GM19043 (cell line): Measurements from ENCODE around the gene PRKACB.
"Not testable (repeated sequence)": the region's sequence is repeated elsewhere in the genome, so short reads cannot be mapped to it uniquely, and the experiment has no call there.

Experiments
- ATAC-seq: cut with Tn5 transposase; IDR thresholded peaks from one replicate; pipeline ENCODE4 v1.9.1; 2021; ENCODE audit warnings: low read depth; ENCODE audit not compliant: unreplicated experiment

PRKACB gene

DNA sequence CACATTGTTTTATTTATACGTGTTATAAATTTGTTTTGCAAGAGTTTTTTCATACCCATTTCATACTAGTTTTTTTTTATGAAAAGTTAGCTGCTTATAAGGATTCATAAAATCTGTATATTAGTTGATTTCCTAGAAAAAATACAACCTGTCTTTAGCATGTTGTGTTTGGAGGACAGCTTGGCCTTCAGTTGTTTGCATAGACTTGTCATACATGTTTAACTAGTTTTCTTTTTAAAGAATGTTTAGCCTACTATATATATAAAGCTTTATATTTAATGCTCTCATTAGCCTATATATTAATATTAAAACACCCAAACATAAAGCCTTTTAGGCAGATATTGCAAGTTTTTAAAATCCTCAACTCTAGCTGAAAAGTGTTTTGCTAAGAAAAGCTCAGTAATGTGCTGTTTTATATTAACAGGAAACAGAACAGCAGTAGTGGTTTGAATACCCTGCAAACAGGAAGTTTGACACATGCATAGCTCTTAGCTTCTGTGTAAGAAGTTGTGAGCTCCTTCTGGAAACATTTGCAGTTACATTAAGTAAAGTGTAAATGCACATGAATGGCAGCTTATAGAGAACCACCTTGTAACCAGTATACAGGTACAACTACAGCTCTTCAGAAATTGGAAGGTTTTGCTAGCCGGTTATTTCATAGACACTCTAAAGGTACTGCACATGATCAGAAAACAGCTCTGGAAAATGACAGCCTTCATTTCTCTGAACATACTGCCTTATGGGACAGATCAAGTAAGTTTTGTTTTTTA, at the start of gene PRKACB:
Gene PRKACB, plus strand, starts transcription at position 476 of the 770 bp plus-strand sequence. Its CDS starts 91 bp downstream, at position 567.
- ATAC-seq = peak; percentile 94

DNA sequence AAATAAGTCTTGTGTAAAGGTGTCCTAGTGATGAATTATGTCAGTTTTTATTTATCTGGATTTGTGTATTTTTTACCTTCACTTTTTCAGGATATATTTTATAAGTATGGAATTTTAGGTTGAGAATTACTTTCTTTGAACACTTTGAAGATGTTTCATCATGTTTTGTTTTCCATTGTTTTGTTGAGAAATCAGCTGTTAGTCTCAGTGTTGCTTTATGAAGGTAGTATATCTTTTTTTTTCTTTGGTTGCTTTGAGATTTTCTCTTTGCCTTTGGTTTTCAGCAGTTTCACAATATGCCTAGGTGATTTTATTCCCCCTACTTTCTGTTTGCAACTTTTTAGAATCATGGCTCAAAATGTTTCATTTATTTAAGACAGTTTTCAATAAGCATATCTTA, 48.8 kb upstream of the PRKACB start:
- ATAC-seq = no peak

- ATAC-seq = no peak
These were observed 47.9 kb upstream of the PRKACB start for GRCh38 chr1:84096176-84096575.

- no peak for ATAC-seq
These were observed 42.9 kb upstream of the PRKACB start for GRCh38 chr1:84101204-84101603.

GRCh38 chr1:84103197-84103992, 40.7 kb upstream of the PRKACB start:
- peak; percentile 61 for ATAC-seq

DNA sequence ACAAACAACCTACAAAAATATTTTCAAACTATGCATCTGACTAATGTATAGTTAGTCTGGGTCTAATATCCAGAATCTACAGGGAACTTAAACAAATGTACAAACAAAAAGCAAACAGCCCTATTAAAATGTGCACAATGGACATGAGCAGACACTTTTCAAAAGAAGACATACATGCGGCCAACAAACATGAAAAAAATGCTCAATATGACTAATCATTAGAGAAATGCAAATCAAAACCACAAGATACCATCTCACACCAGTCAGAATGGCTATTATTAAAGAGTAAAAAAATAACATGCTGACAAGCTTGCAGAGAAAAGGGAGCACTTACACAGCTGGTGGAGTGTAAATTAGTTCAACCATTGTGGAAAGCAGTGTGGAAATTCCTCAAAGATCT, 36.5 kb upstream of the PRKACB start:
- not testable (repeated sequence) for ATAC-seq

DNA sequence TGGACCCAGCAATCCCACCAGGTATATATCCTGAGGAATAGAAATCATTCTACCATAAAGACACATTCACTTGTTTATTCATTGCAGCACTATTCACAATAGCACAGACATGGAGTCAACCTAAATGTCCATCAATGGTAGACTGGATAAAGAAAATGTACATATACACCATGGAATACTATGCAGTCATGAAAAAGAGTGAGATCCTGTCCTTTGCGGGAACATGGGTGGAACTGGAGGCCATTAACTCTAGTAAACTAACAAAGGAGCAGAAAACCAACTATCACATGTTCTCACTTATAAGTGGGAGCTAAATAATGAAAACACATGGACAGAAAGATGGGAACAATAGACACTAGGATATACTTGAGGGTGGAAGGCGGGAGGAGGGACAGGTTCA, 36.1 kb upstream of the PRKACB start:
- ATAC-seq = no peak

DNA sequence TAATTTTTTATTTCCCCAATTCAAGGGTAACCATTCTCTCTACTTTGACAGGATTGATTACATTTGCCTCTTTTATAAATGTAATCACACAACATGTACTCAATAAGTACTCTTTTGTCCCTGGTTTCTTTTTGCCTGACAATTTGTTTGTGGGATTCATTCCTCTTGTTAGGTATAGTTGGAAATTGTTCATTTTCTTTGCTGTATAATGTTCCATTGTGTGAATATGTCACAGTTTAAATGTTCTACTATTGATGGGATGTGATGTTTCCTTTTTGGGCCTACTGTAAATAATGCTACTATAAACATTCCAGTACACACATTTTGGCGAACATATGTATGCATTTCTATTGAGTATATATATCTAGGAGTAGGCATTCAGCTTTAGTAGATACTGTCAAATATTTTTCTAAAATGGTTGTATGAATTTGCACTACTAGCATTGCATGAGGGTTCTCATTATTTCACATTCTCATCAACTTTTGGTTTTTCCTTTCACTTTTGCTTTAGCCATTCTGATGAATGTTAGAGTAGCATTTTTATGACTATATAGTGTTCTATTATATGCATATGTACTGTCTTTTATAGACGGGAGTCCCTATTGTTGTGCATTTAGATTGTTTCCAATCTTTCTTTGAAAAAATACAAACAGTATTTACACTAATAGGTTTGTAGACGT, 35.0 kb upstream of the PRKACB start:
- ATAC-seq = no peak

- ATAC-seq = no peak
These were observed 33.4 kb upstream of the PRKACB start for GRCh38 chr1:84110629-84111028.

GRCh38 chr1:84116558-84116957, 27.5 kb upstream of the PRKACB start:
- no peak for ATAC-seq

- ATAC-seq = no peak
These were observed 26.2 kb upstream of the PRKACB start for GRCh38 chr1:84117868-84118267.

- no peak for ATAC-seq
These were observed 22.7 kb upstream of the PRKACB start for GRCh38 chr1:84121360-84121759.

- peak; percentile 62 for ATAC-seq
These were observed 21.2 kb upstream of the PRKACB start for GRCh38 chr1:84122780-84123382.

- ATAC-seq = no peak
These were observed 10.6 kb upstream of the PRKACB start for GRCh38 chr1:84133479-84133878.

GRCh38 chr1:84135341-84135740, 8.7 kb upstream of the PRKACB start:
- ATAC-seq = no peak

- no peak for ATAC-seq
These were observed 2.7 kb upstream of the PRKACB start for GRCh38 chr1:84141182-84142003.

GRCh38 chr1:84145068-84145467, 997 bp downstream of the PRKACB start:
- ATAC-seq = no peak

- no peak for ATAC-seq
These were observed 2.5 kb downstream of the PRKACB start for GRCh38 chr1:84146411-84147032.

- no peak for ATAC-seq
These were observed 4.7 kb downstream of the PRKACB start for GRCh38 chr1:84148758-84149157.

- peak; percentile 80 for ATAC-seq
These were observed 8.6 kb downstream of the PRKACB start for GRCh38 chr1:84152649-84153056.
